Epithelial cell of esophagus (primary cell): ENCODE measurements around the gene TENT5C.

Experiments used
- DNase-seq: peaks from one replicate; pipeline ENCODE4 v3.0.0; 2010; ENCODE audit warnings: low read depth
- H3K4me3 ChIP-seq: 2 replicates; pipeline ENCODE4 v1.5.1; 2011; ENCODE audit warnings: mild to moderate bottlenecking, low read length, control low read depth
- TF ChIP-seq, protein P1 (sequence below): IDR thresholded peaks from 2 replicates; pipeline ENCODE4 v1.5.1; 2011; ENCODE audit warnings: low read depth, mild to moderate bottlenecking, low read length, control low read depth, inconsistent platforms; ENCODE audit not compliant: insufficient read depth; ENCODE audit errors: missing control alignments

TENT5C gene

DNA sequence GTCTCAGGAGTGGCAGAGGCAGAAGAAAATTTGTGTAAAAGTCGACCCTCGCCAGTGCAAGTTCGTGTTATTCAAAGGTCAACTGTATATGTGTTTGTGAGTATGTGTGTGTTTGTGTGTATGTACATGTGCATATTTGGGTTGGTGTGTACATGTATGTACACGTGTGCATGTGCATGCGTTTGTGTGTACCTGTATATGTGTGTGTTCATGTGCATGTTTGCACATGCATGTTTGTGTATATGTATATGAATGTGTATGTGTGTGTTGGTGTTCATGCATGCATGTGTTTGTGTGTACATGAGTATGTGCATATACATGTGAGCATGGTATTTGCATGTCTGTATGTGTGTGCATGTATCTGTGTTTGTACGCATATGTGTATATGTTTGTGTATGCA, 21.7 kb upstream of the TENT5C start:
- TF ChIP-seq, protein P1, sequence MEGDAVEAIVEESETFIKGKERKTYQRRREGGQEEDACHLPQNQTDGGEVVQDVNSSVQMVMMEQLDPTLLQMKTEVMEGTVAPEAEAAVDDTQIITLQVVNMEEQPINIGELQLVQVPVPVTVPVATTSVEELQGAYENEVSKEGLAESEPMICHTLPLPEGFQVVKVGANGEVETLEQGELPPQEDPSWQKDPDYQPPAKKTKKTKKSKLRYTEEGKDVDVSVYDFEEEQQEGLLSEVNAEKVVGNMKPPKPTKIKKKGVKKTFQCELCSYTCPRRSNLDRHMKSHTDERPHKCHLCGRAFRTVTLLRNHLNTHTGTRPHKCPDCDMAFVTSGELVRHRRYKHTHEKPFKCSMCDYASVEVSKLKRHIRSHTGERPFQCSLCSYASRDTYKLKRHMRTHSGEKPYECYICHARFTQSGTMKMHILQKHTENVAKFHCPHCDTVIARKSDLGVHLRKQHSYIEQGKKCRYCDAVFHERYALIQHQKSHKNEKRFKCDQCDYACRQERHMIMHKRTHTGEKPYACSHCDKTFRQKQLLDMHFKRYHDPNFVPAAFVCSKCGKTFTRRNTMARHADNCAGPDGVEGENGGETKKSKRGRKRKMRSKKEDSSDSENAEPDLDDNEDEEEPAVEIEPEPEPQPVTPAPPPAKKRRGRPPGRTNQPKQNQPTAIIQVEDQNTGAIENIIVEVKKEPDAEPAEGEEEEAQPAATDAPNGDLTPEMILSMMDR: no peak
- no peak for DNase-seq
- H3K4me3 ChIP-seq: no peak overlapping the region

DNA sequence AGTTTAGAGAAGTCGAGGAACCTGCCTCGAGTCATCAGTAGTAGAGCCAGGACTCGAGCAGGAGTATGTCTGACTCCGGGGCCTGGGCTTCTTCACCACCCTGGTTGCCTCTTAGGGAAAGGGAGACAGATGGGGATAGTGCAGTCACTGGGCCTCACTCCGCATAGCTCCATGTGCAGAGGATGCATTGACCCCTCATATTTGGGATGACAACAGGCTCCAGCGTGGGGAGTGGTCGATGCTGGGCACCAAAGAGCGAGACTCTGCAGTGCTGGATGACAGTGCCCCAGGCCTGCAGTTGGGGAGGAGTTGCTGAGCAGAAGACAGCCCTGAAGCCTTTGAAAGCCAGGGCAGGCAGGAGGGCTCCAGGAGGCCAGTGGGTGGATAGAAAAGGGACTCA, 20.8 kb upstream of the TENT5C start:
- DNase-seq: no peak
- TF ChIP-seq, protein P1: no peak
- no peak overlapping the region for H3K4me3 ChIP-seq

- no peak for DNase-seq
- TF ChIP-seq, protein P1: no peak
- no peak overlapping the region for H3K4me3 ChIP-seq
Measured at GRCh38 chr1:117586337-117586736, 19.5 kb upstream of the TENT5C start.

DNA sequence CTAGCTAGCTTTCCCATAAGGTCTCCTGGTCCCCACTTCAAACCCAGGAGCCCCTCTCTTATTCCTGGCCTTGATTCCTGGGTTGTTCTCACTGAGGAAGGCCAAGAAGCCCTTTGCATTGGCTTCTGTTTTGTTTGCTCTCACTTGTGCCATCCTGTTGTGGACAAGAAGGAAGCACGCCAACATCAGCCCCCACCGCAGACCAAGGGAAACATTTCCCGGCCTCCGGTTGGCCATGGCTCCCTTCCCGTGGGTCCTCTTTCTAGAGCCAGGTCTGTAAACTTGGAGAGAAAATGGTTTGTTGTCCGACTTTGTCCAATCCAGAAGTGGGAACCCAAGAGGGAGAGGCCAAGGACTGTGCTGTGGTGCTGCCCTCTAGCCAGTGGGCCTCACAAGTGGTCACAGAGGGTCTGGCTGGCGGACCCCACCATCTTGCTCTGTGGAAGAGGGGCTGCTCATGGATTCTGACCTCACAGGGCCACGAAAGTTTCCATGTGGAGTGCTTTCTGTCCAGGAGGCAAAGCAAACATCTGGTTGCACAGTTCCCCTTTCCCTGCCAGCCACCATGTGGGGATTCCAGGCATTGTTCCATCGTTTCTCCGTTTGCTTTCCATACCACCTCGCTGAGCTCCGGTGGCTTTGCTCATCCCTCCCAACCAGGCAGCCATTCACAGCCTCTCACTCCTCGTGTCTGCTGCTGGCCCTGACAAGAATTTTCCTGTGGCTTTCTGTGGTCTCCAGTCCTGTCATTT, 18.9 kb upstream of the TENT5C start:
- no peak overlapping the region for H3K4me3 ChIP-seq
- TF ChIP-seq, protein P1: no peak
- DNase-seq: no peak

GRCh38 chr1:117587499-117588356, 18.1 kb upstream of the TENT5C start:
- no peak overlapping the region for H3K4me3 ChIP-seq
- no peak for DNase-seq
- TF ChIP-seq, protein P1: no peak

- no peak overlapping the region for H3K4me3 ChIP-seq
- peak; percentile 19 for DNase-seq
- TF ChIP-seq, protein P1: no peak
Measured at GRCh38 chr1:117589544-117589943, 16.3 kb upstream of the TENT5C start.
